ENCODE results near the gene NDUFS6.

The NDUFS6 gene

GRCh38 chr5:1771149-1772065, 29.8 kb upstream of the NDUFS6 start:
- no peak for TF ChIP-seq ZNF274 (IDR thresholded peaks at IDR 0.05; ENCODE audit: low read depth, low read length)

GRCh38 chr5:1772634-1773033, 28.6 kb upstream of the NDUFS6 start:
- TF ChIP-seq ZNF274 (IDR thresholded peaks at IDR 0.05; ENCODE audit: low read depth, low read length): no peak
- no peak overlapping the region for H3K4me3 ChIP-seq (ENCODE audit: low read length)

More at GRCh38 chr5:1771149-1772065, 29.8 kb upstream of the NDUFS6 start:
- H3K4me3 ChIP-seq (ENCODE audit: low read length): no peak overlapping the region

GRCh38 chr5:1776831-1777230, 24.4 kb upstream of the NDUFS6 start:
- TF ChIP-seq ZNF274 (IDR thresholded peaks at IDR 0.05; ENCODE audit: low read depth, low read length): no peak
- H3K4me3 ChIP-seq (ENCODE audit: low read length): no peak overlapping the region

GRCh38 chr5:1777281-1778137, 23.7 kb upstream of the NDUFS6 start:
- no peak overlapping the region for H3K4me3 ChIP-seq (ENCODE audit: low read length)
- TF ChIP-seq ZNF274 (IDR thresholded peaks at IDR 0.05; ENCODE audit: low read depth, low read length): no peak

- no peak for TF ChIP-seq ZNF274 (IDR thresholded peaks at IDR 0.05; ENCODE audit: low read depth, low read length)
- H3K4me3 ChIP-seq (ENCODE audit: low read length): no peak overlapping the region
Observed at GRCh38 chr5:1778138-1779020, 22.8 kb upstream of the NDUFS6 start.

- TF ChIP-seq ZNF274 (IDR thresholded peaks at IDR 0.05; ENCODE audit: low read depth, low read length): no peak
- no peak overlapping the region for H3K4me3 ChIP-seq (ENCODE audit: low read length)
Observed at GRCh38 chr5:1779021-1779680, 22.1 kb upstream of the NDUFS6 start.

- no peak for TF ChIP-seq ZNF274 (IDR thresholded peaks at IDR 0.05; ENCODE audit: low read depth, low read length)
- no peak overlapping the region for H3K4me3 ChIP-seq (ENCODE audit: low read length)
Observed at GRCh38 chr5:1779782-1780613, 21.2 kb upstream of the NDUFS6 start.

- no peak overlapping the region for H3K4me3 ChIP-seq (ENCODE audit: low read length)
- no peak for TF ChIP-seq ZNF274 (IDR thresholded peaks at IDR 0.05; ENCODE audit: low read depth, low read length)
Observed at GRCh38 chr5:1780614-1780930, 20.6 kb upstream of the NDUFS6 start.

GRCh38 chr5:1781107-1781506, 20.1 kb upstream of the NDUFS6 start:
- TF ChIP-seq ZNF274 (IDR thresholded peaks at IDR 0.05; ENCODE audit: low read depth, low read length): no peak
- no peak overlapping the region for H3K4me3 ChIP-seq (ENCODE audit: low read length)

- no peak for TF ChIP-seq ZNF274 (IDR thresholded peaks at IDR 0.05; ENCODE audit: low read depth, low read length)
- H3K4me3 ChIP-seq (ENCODE audit: low read length): no peak overlapping the region; the same call in 1 of the 2 replicates
Observed at GRCh38 chr5:1781726-1782384, 19.4 kb upstream of the NDUFS6 start.

GRCh38 chr5:1782385-1783215, 18.6 kb upstream of the NDUFS6 start:
- H3K4me3 ChIP-seq (ENCODE audit: low read length): peak overlapping the region; percentile 2; the same call in 1 of the 2 replicates
- TF ChIP-seq ZNF274 (IDR thresholded peaks at IDR 0.05; ENCODE audit: low read depth, low read length): no peak

All from GM08714 (cell line).